HG03095 (cell line): Measurements from ENCODE around the gene RIT2.

Source experiments
- ATAC-seq: cut with Tn5 transposase; IDR thresholded peaks from one replicate; pipeline ENCODE4 v1.9.1; 2021; ENCODE audit warnings: moderate library complexity; ENCODE audit not compliant: unreplicated experiment

Gene RIT2

DNA sequence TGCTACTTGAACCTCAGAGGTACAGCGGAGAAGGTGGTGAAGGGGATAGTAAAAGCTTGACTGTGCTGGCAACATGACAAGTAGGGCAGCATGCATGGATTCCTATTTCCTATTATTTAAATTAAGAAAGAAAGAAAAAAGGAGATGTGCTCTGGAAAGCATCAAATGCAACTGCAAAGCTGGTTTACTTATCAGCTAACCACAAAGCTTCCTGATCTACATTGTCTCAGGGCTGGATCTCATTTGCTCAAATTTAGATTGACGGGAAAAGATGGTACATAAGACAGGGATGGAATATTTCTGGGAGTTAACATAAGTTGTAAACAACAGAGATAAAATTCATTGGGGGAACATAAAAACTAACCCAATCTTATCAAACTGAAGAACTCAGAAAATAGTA lies 178.0 kb downstream of the RIT2 start:
- ATAC-seq: no peak

GRCh38 chr18:42936289-42936688 lies 179.2 kb downstream of the RIT2 start:
- ATAC-seq: no peak

DNA sequence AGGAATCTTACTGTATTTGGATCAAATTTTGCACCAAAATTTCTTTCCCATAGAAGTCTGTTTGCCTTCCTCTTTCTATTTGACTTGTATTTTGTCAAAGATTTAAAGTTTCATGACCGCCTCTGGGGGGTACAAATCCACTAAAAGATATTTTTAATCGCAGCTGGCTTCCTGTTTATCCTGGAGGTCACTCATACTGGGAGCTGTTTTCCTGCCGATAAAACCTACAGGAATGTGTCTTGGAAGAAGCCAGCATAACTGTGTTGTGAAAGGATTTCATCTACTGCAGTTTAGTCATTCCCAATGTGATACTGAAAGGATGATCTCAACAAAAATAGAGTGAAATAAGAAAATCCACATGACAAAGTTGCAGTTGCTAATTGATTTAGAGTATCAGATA lies 184.0 kb downstream of the RIT2 start:
- ATAC-seq: no peak

DNA sequence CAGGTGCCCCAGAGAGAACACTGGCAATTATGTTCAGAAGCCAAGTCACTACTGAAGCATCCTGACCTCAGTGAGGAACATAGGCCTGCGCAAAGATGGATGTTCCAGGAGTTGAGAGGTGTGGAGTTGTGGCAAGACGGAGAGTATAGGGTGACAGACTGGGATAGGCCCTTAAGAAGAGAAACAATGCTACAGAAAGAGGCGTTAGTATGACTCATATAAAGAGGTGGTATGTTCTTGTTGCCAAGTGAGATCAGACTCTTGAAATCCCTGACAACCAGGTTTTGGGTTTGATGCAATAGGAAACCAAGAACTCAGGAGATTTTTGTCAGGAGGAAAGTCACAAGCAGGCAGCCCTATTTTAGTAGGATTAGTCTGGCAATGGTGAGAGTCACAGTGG lies 185.6 kb downstream of the RIT2 start:
- no peak for ATAC-seq

DNA sequence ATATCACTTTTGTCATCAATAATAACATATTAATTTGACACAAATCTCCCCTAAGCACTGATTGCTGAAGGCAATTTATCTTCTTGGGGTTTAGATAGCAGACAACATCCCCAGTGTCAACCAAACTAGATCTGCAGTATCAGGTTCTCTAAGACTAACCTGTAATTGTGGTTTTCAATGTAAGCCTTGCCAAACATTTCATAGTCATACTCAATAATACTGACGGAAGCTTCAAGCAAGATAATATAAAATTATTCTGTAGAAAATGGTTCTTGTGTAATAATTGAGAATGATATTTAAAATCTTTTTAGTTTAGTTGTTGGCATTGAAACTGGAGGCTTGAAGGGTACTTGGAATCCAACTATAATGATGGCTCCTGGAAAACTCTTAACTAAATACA lies 186.3 kb downstream of the RIT2 start:
- no peak for ATAC-seq

DNA sequence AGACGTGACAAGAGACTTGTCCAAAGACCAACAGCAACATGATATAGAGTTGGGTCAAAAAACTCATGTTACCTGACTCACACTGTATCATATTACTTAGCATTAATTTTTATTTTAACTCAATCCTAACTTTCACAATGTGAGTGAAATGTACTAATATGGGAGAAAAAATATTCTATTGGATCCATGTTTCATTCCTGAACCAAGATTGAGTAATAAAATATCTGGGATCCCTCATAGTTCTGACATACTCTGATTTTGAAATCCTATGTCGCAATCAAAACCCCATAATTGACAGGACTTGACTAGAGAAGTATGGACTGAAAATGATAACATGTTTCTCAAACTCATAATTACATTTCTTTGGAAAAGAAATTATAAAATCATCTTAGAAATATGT lies 190.4 kb downstream of the RIT2 start:
- ATAC-seq: no peak

DNA sequence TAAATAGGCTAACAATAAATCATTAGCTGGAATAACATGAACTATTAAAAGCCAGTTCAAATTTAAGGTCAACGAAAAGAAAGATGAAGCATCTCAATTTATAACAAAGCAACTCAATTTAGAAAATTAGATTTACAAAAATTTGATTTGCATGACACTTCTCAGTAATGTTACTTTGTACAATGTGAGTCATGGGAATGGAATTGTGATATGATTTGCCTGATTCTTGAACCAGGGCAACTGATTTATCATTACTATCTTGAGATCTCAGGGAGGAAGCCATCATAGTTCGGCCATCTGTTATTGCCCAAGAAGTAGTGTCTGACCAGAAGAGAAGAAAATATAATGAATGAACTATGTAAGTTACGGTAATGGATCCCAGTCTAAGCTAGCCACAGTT lies 193.1 kb downstream of the RIT2 start:
- no peak for ATAC-seq

- no peak for ATAC-seq
Measured at GRCh38 chr18:42921226-42921737, 194.2 kb downstream of the RIT2 start.

DNA sequence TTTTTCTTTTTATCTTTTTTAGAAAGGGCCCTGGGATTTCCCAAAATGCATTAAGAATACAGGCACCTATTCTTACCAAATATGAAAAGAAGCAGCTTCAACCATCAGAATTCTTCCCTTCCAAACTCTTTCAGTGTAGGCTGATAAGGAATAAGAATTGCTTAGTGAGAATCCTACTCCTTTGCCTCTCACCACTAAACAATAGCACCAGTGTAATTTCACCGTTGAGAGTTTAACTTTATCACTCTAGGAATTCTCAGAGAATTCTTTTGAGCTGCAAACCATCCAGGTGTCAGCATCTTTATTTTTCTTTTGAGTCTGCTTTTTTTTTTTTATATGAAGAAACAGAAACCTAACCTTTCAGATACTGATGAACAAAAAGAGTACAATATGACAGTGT lies 194.9 kb downstream of the RIT2 start:
- no peak for ATAC-seq

- ATAC-seq: no peak
Measured at GRCh38 chr18:42915299-42915698, 200.2 kb downstream of the RIT2 start.

DNA sequence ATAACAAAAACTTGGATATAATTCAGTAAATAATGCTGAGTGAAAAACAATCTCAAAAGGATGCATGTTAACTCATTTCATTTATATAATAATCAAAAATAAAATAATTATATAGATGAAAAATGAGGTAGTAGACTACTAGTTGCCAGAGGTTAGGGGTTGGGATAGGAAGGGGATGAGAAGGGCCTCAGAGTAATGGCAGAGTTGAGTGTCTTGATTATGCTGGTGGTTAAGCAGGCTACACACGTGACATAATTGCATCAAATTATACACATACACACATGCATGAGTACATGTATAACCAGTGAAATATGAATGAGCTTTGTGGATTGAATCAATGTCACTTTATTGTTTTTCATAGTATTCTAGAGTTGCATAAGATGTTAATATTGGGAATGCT lies 201.0 kb downstream of the RIT2 start:
- ATAC-seq: no peak

DNA sequence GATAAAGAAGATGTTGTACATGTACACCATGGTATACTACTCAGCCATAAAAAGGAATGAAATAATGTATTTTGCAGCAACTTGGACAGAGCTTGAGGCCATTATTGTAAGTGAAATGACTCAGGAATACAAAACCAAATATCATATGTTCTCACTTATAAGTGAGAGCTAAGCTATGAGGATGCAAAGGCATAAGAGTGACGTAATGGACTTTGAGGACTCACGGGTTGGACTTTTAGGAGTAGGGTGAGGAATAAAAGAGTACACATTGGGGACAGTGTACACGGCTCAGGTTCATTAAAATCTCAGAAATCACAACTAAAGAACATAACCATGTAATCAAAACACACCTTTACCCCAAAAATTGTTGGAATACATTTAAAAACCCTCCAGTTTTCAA lies 206.4 kb downstream of the RIT2 start:
- ATAC-seq: no peak

DNA sequence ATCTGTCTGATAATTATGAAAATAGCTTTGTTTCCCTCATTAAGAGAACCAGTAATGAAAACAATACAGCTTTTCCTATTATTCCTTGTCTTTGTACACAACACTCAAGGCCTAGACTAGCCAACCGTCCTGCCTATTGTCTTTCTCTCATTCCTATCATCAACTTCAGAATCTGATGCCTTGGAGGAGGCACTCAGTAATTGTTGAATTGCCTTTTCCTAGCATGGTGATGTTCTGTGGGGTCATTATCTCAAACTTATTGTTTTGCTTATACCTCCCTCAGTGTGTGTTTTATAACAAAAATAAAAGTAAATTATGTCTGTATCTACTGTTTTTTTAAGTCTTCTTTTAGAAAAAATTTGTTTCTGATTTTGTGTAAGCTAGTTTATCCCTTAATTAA lies 208.7 kb downstream of the RIT2 start:
- no peak for ATAC-seq

DNA sequence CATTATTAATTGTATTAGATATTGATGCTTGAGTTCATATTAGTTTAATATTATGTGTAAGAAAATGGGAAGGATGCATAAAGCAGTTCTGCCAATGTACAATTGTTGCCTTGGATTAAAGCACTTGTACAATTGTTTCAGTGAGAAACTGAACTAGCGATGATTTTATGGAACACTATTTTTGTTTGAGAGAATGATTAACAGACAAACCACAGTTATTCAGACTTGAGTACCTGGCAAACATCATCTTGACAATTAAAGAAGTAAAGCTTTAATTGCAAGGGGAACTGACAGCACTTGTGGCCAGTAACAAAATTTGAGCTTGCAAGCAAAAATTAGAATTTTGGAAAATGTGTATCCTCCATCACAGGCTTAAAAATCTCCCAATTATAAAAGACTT lies 214.3 kb downstream of the RIT2 start:
- ATAC-seq: no peak

DNA sequence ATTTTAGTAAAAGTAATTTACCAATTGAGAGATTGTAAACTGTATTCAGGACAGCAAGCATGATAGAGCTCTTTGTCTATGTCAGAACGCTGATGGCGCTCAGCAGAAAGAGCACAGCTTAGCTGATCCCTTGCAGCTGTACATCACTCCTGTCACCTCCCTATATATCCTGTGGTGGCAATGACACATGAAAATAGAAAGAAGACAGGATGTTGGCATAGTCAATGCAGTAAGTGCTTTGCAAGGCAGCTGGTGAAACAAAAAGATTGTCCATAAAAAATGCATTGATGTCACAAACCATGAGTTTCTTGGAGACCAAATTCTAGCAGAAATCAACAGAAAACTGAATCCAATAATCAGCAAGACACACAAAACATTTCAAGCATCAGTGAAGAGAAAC lies 221.5 kb downstream of the RIT2 start:
- no peak for ATAC-seq

DNA sequence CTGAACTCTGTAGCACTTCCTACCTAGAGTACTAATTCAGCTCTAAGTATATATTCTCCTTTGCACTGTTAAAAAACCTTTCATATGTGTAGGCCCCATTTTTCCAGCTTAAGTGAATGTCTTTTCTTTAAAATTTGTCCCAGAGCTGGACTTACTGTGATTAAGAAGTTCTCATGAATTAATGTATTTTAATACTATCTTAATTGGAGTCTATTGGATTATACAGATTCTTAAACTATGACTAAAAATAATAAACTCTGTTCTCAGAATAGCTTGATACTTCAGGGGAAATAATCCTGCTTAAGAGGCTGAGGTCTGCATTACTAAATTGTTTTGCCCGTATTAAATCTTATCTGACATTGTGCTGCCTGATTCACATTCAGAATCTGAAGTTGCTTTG lies 223.3 kb downstream of the RIT2 start:
- no peak for ATAC-seq

DNA sequence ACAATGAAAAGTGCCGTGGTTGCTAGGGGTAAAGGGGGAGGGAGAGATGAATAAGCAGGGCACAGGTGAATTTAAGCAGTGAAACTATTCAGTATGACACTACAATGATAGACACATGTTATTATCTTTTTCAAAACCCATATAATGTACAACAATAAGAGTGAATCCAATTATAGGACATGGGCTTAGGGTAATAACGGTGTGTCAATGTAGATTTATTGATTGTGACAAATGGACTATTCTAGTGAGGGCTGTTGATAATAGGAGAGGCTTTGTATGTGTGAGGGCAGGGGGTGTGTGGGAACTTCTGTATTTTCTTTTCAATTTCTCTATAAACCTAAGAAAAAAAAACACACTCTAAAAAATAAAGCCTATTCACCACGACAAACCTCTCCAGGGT lies 223.8 kb downstream of the RIT2 start:
- no peak for ATAC-seq

GRCh38 chr18:42883169-42883568 lies 232.3 kb downstream of the RIT2 start:
- ATAC-seq: no peak

- no peak for ATAC-seq
Measured at GRCh38 chr18:42882122-42882521, 233.4 kb downstream of the RIT2 start.

DNA sequence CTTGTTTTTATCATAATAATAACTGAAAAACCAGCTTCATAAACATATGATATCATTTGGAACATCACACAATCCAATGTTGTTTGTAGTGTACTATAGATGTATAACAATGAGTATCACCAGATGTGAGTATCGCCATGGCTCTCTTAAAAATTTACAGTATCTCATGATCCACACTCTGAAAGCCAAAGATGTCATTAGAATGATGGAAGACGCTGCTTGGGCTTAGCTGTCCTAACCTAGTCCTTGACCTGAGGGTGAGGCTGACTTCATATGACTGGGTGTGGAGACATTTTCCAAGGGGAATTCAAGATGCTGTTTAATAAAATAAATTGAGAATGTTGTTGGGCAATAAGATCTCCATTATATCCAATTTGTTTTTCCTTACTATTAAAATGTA lies 242.6 kb downstream of the RIT2 start:
- no peak for ATAC-seq

GRCh38 chr18:42864876-42865275 lies 250.6 kb downstream of the RIT2 start:
- no peak for ATAC-seq

DNA sequence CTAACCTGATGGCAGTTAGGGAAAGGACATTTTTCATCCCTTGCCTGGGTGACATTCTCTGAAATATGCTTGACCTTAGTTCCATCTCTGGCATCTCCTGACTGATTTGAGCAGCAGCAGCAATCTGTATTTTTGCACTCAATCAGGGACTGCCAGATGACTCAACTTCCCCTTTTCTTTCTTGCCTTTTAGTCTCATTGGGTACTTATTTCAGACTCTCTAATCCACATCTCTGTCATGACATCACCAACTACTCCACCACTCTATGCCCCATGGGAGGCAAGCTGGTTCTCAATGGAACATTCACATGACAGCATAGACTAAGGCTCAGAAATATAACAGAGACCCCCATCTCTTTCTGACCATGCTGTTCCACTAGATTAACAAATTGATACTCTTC lies 254.2 kb downstream of the RIT2 start:
- no peak for ATAC-seq

GRCh38 chr18:42860548-42860947 lies 254.9 kb downstream of the RIT2 start:
- ATAC-seq: no peak

GRCh38 chr18:42860011-42860410 lies 255.5 kb downstream of the RIT2 start:
- ATAC-seq: no peak
